EH (cell line): ENCODE data around the gene OR2T3.
"Not testable (repeated sequence)": the region's sequence is repeated elsewhere in the genome, so short reads cannot be mapped to it uniquely, and the experiment has no call there.

Experiments used
- DNase-seq: peaks from one replicate; pipeline ENCODE4 v3.0.0-alpha.2; 2015; ENCODE audit warnings: low read depth

The OR2T3 gene

DNA sequence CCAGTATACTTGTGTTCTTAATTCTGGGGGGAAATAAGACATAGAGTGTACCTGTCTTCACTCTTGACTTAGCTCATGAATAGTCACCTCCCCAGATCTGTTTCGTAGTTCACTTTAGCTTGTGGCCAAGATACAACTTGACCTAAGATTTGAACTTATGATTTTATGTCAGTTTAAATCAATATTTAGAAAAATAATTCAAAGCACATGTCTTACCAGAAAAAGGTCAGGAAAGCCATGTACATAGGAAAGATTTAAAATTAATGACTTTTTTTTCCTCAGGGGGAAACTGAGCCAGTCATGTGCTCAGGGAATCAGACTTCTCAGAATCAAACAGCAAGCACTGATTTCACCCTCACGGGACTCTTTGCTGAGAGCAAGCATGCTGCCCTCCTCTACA, at the start of gene OR2T3:
OR2T3 (plus strand) TSS at position 301 of the 400 bp plus-strand sequence; CDS start at position 301, 0 bp downstream.
- DNase-seq: not testable (repeated sequence)

- not testable (repeated sequence) for DNase-seq
Observed at GRCh38 chr1:248427526-248428191, 45.5 kb upstream of the OR2T3 start.

DNA sequence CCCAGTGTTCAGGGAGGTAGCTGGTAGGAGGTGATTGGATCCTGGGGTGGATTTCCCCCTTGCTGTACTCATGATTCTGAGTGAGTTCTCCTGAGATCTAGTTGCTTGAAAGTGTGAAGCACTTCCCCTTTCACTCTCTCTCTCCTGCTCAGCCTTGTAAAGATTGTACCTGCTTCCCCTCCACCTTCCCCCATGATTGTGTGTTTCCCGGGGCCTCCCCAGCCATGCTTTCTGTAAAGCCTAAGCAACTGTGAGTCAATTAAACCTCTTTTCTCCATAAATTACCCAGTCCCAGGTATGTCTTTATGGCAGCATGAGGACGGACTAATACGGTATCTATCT, 45.0 kb upstream of the OR2T3 start:
- DNase-seq: not testable (repeated sequence)

DNA sequence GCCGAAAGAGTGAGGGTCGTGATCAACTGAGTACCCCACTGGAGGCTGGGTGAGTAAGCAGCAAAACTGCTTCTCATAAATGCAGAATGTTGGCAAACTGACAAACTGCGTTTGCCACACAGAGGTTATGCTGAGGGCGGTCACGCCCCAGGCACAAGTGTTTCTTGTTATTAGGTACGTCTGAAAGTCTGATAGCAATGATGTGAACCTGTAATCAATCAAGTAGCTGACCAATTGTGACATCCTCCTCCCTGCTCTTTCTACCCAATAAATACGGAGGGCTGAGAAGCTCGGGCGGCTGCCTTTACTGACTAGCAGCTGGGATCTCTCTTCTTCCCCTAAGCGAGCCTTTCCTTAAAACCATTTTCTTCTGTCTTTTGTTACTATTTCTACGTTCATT, 41.5 kb upstream of the OR2T3 start:
- DNase-seq: not testable (repeated sequence)

DNA sequence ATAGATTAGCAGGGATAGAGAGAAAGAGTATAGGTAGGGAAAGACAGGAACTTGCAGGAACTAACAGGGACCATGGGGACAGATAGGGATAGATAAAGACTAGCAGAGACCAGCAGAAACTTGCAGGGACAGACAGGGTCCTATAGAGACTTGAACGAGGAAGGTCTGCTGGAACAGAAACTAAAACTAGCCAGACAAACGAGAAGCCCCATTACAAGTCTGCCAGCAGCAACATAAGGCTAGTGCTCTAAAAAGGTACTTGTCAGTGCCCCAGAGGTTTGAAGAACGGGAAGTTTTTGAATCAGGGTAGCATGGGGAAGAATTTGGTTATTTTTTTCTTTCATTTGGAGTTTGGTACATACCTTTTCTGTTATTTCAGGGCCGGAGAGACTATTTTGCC, 41.0 kb upstream of the OR2T3 start:
- DNase-seq: not testable (repeated sequence)

DNA sequence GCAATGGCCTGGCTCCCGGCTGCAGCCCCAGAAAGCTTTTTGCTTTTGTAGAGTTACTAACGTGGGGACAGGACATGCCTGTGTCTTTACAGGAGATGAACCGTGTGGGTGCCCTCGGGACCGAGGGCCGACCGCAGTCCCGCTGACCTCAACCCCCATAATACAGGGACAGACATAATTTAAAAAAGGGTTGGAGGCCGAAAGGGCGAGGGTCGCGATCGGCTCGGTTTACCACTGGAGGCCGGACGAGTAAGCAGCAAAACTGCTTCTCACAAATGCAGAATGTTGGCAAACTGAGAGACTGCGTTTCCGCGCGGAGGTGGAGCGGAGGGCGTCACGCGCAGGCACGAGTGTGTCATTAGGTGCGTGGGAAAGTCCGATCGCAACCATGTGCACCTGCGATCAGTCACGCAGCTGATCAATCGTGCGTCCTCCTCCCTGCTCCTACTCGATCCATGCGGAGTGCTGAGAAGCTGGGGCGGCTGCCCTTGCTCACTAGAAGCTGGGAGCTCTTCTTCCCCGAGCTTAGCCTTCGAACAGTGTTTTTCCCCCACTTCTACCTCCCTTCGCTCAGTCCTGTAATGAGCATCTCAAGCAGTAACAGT, 39.2 kb upstream of the OR2T3 start:
- not testable (repeated sequence) for DNase-seq

GRCh38 chr1:248434913-248435312, 38.2 kb upstream of the OR2T3 start:
- not testable (repeated sequence) for DNase-seq

DNA sequence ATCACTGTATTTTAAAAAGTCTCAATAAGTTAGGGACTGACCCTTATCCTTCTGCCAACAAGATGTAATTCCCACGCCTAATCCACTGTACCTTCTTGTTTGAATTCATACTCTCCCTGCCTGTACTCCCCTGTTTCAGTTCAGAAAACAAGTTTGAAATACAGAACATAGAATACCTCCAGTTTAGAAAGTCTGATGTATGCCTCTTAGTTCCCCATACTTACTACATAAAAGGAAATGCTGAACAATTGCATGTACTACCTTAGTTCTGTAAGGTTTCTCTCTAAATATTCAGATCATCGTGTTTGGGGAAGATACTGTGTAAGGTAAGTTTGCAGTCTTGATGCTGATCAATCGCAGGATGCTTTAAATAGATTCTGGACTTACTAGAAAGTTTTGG, 36.8 kb upstream of the OR2T3 start:
- not testable (repeated sequence) for DNase-seq

DNA sequence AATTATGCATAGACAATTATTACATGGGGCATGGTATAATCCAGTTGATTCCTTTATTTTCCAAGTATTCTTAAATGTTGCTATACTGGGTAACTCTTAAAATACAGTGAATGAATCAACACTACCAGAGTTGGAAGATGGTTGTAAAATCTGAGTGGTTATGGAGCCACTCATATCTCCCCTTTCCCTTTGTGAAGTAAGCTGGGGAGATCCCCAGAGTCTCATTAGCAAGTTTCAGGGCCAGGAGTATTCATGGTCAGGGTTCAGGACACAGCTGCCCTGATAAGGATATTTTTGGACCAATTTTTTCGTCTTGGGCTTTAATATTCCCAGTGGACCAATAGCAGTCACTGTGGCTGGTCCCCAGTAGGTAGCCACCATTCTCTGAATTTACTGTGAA, 34.5 kb upstream of the OR2T3 start:
- not testable (repeated sequence) for DNase-seq

DNA sequence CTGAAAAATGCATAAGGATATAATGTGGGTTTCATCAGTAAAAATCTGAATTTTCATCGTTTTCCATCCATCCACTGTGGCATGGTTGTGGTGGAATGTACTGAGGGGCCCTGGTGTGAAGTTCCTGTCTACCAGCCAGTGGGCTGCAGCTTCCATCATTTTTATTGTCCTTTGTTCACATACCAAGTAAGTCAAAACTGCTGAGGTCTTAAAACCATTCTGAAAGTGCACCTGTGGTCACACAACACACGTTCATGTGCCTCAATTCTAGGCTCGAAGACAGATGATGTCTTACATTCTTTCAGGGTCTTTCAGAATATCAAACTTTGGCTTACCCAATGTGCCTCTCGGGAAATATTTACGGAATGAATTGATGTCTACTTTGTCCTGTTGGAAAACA, 33.9 kb upstream of the OR2T3 start:
- not testable (repeated sequence) for DNase-seq

DNA sequence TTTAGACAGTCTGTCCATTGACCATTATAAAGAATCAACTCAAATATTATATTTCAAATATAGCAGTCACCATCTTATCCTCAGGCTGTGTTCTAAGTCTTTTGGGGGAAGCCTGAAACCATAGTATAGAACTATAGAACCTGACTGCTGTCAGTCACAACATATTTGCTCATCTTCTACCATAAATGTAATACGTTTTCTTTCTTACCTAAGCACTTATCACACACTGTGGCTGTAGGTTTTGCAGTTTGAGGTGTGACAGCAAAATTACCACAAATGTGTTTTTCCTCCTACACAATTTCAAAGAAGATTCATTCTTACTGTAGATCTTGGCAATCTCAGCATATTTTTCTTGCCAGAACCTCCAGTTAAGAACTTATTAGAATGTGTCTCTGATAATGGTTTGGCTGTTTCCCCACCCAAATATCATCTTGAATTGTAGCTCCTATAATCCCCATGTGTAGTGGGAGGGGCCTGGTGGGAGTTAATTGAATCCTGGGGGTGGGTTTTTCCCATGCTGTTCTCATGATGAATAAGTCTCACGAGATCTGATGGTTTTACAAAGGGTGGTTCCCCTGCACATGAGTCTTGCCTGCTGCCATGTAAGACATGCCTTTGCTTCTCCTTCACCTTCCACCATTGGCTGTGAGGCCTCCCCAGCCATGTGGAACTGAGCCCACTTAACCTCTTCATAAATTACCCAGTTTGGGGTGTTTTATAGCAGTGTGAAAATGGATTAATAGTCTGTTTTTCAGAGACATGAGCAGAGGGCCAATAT, 30.5 kb upstream of the OR2T3 start:
- DNase-seq: not testable (repeated sequence)

DNA sequence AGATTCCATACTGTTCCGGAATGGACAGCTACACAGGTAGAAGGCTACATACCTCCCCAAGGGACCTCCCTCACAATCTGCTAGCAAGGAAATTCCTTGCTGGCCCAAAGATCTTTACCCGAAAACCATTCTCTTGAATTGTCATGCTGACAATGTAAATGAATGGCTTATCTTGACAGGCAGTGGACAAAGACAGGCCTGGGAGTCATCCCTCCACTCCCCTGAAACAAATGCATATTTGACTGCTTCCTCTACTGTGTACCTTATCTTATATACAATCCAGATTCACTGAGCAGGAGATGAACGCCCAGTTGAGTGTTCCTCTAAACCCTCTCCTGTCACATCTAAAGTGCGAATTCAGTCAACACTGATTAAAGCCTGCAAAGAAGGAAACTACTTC, 28.5 kb upstream of the OR2T3 start:
- DNase-seq: not testable (repeated sequence)

GRCh38 chr1:248445399-248445798, 27.8 kb upstream of the OR2T3 start, which contains the start of gene OR2T2:
TSS of gene OR2T2 (plus strand) at chr1:248445637. CDS start at chr1:248452798, 7,161 bp downstream.
- DNase-seq: not testable (repeated sequence)

DNA sequence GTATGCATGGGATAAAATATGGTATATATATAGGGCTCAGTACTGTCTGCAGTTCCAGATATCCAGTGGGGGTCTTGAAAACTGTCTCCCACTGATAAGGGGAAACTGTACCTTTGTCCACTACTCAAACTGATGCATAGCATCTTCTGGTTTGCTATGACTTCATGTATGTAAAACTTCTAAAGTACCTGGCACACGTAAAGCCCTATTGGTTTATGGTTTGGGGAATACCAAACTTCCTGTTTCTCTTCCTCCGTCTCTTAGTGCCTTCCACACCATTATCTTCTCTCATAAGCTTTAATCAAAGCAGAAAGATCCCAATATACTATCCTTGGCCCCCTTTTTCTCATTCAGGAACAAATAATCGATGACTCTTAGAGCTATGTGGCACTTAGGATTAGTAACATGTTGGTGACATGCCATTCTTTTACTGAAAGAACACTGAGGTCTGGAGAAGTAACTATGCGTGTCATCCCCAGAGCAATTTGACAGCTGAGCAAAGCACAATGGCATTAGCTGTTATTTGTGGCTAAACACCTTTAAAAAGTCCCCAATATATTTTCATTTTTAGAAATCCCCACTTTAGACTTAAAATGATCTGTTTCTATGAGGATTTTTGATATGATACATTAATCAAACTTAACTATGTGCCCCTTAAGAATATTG, 24.6 kb upstream of the OR2T3 start:
- DNase-seq: not testable (repeated sequence)

GRCh38 chr1:248449821-248450465, 23.2 kb upstream of the OR2T3 start:
- not testable (repeated sequence) for DNase-seq

DNA sequence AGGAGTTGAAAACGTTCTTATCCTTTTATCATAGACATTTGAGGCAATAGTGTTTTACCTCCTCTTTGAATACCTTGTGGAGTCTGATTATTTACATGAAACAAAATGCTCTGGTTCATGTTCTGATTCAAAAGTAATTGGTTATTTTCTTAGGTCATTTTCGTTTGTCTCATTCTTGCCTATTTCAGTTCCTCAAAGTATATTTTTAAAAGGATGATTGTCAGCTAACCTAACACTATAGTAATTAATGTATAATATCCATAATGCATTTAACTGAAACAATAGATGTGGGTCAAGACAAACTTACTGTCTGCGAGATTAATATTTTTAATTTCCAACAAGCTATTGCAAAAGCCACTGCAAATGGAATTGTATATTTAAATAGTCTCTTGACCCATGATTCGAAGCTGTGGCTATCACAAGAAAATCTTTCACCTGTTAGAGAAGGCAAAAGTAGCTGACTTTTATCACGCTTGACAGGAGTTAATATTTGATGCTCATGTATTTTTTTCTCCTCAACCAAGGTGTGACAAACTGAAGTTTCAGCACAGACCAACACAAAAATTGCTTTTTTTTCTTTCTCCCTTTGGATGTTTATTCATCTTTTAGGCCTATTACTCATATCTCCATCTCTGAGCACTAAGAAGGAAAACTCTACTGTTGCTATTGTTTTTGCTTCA, 22.5 kb upstream of the OR2T3 start:
- DNase-seq: not testable (repeated sequence)

- not testable (repeated sequence) for DNase-seq
Observed at GRCh38 chr1:248453619-248454018, 19.5 kb upstream of the OR2T3 start.

- DNase-seq: not testable (repeated sequence)
Observed at GRCh38 chr1:248455045-248455444, 18.1 kb upstream of the OR2T3 start.

GRCh38 chr1:248456635-248457034, 16.5 kb upstream of the OR2T3 start:
- DNase-seq: not testable (repeated sequence)

DNA sequence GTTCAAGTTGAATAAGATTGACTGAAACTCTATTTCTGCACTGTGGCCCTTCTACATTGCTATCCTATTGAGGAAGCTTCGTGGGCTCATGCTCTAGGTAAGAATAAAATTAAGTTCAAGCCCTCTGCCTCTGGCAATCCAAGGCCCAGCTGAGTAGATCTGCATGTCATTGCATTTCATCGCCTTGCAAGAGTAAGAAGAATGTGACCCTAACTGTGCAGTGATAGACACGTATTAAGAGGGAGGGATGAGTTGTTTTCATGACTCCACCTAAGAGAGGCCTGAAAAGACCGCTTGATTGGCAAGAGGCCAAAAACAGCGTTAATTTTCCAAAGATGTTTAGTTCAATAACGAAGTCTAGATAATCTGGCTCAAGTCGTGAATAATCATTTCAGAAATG, 14.0 kb upstream of the OR2T3 start:
- DNase-seq: not testable (repeated sequence)

GRCh38 chr1:248471154-248471553, 2.0 kb upstream of the OR2T3 start:
- DNase-seq: no peak
